ENCODE data around the gene DIS3L2. TPM values are rescaled to one million over a fixed set of nuclear protein-coding genes. Genes with fewer than 3 reads are reported as not detected.
"Not testable (repeated sequence)": the region's sequence is repeated elsewhere in the genome, so short reads cannot be mapped to it uniquely, and the experiment has no call there.

Gene DIS3L2
- total RNA-seq, 1 experiment from 2014 or later: 39.1 TPM

DNA sequence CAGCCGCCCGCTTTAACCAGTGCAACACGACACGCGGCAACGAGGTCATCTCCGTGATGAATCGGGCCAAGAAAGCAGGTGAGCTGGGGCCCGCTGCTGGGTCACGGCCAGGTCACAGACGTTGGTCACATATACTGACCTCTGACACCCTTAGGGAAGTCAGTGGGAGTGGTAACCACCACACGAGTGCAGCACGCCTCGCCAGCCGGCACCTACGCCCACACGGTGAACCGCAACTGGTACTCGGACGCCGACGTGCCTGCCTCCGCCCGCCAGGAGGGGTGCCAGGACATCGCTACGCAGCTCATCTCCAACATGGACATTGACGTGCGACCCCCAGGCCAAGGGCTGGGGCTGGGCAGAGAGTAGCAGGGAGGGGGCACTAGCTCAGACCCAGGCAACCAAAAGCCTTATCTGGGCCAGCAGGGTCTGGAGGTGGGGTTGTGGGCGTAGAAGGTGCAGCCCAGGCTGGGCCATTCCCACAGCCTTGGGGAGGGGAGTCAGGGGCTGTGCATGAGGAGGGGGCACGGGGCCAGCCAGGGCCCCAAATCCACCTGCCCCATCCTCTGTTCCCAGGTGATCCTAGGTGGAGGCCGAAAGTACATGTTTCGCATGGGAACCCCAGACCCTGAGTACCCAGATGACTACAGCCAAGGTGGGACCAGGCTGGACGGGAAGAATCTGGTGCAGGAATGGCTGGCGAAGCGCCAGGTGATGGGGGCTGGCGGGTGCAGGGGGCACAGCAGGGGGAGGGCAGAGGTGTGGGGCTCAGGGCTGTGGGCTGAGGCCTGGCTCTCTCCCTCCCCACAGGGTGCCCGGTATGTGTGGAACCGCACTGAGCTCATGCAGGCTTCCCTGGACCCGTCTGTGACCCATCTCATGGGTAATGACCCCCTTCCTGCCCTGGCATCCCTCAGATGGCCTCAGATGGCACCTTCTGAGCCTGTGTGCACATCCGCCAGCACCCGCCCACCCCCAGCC lies 418.4 kb downstream of the DIS3L2 start:
- intact Hi-C loops (cut with micrococcal nuclease; ENCODE audit: unreplicated experiment); CTCF ChIA-PET: not testable (repeated sequence)

GRCh38 chr2:232381204-232382031 lies 419.9 kb downstream of the DIS3L2 start:
- H3K27ac ChIP-seq; BruUV-seq (replicated peaks); H3K9me3 ChIP-seq (ENCODE audit: insufficient read depth, low read depth); intact Hi-C loops (cut with micrococcal nuclease; ENCODE audit: unreplicated experiment); H4K20me1 ChIP-seq (ENCODE audit: insufficient read depth); H3K36me3 ChIP-seq (ENCODE audit: low read depth); H3K27me3 ChIP-seq (ENCODE audit: insufficient read depth, low read depth); H2AFZ ChIP-seq; H3K79me2 ChIP-seq (ENCODE audit: low read depth); CTCF ChIA-PET; H3K4me3 ChIP-seq; H3K9me2 ChIP-seq (ENCODE audit: insufficient read depth); H3K4me2 ChIP-seq; DNase-seq; H3F3A ChIP-seq (ENCODE audit: insufficient read depth, low read depth): not testable (repeated sequence)
- POLR2A ChIA-PET (ENCODE audit: unreplicated experiment): interaction anchor here (0.6 kb wide), 1 partner anchor 47 kb away, joined by 15 read pairs; no protein-coding TSS in a partner anchor
- peaks cover 35% of the 10 kb centered on the region for H3K4me1 ChIP-seq (replicated peaks; ENCODE audit: insufficient read depth)

More for the DNA sequence above, 418.4 kb downstream of the DIS3L2 start:
- POLR2A ChIA-PET (ENCODE audit: unreplicated experiment); H3K4me3 ChIP-seq; H3K79me2 ChIP-seq (ENCODE audit: low read depth); BruUV-seq (replicated peaks); DNase-seq; H4K20me1 ChIP-seq (ENCODE audit: insufficient read depth); H3K9me2 ChIP-seq (ENCODE audit: insufficient read depth); H2AFZ ChIP-seq; H3K9me3 ChIP-seq (ENCODE audit: insufficient read depth, low read depth); H3K36me3 ChIP-seq (ENCODE audit: low read depth); H3K27ac ChIP-seq; H3K27me3 ChIP-seq (ENCODE audit: insufficient read depth, low read depth); H3F3A ChIP-seq (ENCODE audit: insufficient read depth, low read depth): not testable (repeated sequence)
- H3K4me2 ChIP-seq: peak overlapping the region; percentile 60
- H3K4me1 ChIP-seq (replicated peaks; ENCODE audit: insufficient read depth): peaks cover 28% of the 10 kb centered on the region

GRCh38 chr2:232382331-232383225 lies 421.1 kb downstream of the DIS3L2 start:
- H3K9me3 ChIP-seq (ENCODE audit: insufficient read depth, low read depth): no peaks in the 10 kb centered on the region
- no peaks in the 10 kb centered on the region for H3K27me3 ChIP-seq (ENCODE audit: insufficient read depth, low read depth)
- H4K20me1 ChIP-seq (ENCODE audit: insufficient read depth): no peaks in the 10 kb centered on the region
- CTCF ChIA-PET: no interaction called here
- H3K4me3 ChIP-seq: no peak overlapping the region
- no TSS peak for BruUV-seq (replicated peaks)
- H3K9me2 ChIP-seq (ENCODE audit: insufficient read depth): no peaks in the 10 kb centered on the region
- TF ChIP-seq, protein P1, sequence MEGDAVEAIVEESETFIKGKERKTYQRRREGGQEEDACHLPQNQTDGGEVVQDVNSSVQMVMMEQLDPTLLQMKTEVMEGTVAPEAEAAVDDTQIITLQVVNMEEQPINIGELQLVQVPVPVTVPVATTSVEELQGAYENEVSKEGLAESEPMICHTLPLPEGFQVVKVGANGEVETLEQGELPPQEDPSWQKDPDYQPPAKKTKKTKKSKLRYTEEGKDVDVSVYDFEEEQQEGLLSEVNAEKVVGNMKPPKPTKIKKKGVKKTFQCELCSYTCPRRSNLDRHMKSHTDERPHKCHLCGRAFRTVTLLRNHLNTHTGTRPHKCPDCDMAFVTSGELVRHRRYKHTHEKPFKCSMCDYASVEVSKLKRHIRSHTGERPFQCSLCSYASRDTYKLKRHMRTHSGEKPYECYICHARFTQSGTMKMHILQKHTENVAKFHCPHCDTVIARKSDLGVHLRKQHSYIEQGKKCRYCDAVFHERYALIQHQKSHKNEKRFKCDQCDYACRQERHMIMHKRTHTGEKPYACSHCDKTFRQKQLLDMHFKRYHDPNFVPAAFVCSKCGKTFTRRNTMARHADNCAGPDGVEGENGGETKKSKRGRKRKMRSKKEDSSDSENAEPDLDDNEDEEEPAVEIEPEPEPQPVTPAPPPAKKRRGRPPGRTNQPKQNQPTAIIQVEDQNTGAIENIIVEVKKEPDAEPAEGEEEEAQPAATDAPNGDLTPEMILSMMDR (conservative IDR thresholded peaks at IDR 0.05): no peak
- TF ChIP-seq EZH2 (IDR thresholded peaks at IDR 0.05; ENCODE audit: low read depth): no peak
- H3K27ac ChIP-seq: no peak overlapping the region
- no peak overlapping the region for H3K4me2 ChIP-seq
- H3K4me1 ChIP-seq (replicated peaks; ENCODE audit: insufficient read depth): peaks cover 37% of the 10 kb centered on the region
- intact Hi-C loops (cut with micrococcal nuclease; ENCODE audit: unreplicated experiment): no loop called here
- no peaks in the 10 kb centered on the region for H3K79me2 ChIP-seq (ENCODE audit: low read depth)
- H2AFZ ChIP-seq: no peak overlapping the region
- no peak for DNase-seq
- no peaks in the 10 kb centered on the region for H3K36me3 ChIP-seq (ENCODE audit: low read depth)
- peaks cover 14% of the 10 kb centered on the region for H3F3A ChIP-seq (ENCODE audit: insufficient read depth, low read depth)
- POLR2A ChIA-PET (ENCODE audit: unreplicated experiment): no interaction called here
